ENCODE results near the gene ACOX3.

DNA sequence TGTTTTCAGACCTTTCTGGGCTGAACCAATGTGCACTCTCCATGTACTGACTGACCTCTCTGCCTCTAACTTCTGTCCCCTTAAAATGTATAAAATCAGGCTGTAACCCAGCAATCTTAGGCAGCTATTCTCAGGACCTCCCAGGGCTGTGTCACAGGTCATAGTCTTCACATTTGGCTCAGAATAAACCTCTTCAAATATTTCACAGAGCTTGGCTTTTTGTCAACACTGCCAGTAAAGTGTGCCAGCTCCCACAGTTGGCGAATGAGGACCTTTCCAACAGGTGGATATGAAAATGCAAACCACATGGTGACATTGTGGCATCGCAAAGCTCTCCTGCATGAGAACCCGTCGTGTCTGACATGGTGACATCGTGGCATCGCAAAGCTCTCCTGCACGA lies 76.4 kb downstream of the ACOX3 start:
- TF ChIP-seq HOXA7 (CRISPR knock-in tag; IDR thresholded peaks at IDR 0.05; ENCODE audit: borderline replicate concordance) = no peak
- no peak for TF ChIP-seq ZBTB7A (tag by site-specific recombination; IDR thresholded peaks at IDR 0.05; ENCODE audit: low read depth)
- no peak for TF ChIP-seq ZNF221 (tag by site-specific recombination; IDR thresholded peaks at IDR 0.05; ENCODE audit: borderline replicate concordance)
- TF ChIP-seq ZBTB10 (tag by site-specific recombination; IDR thresholded peaks at IDR 0.05) = no peak
- TF ChIP-seq CTCF (tag by site-specific recombination; IDR thresholded peaks at IDR 0.05) = no peak
- TF ChIP-seq SP2 (tag by site-specific recombination; IDR thresholded peaks at IDR 0.05) = no peak
- no peak for TF ChIP-seq ZSCAN23 (tag by site-specific recombination; IDR thresholded peaks at IDR 0.05)
- no peak for TF ChIP-seq SETDB1 (IDR thresholded peaks at IDR 0.05; ENCODE audit: insufficient read length, low read length)
- TF ChIP-seq KLF1 (tag by site-specific recombination; IDR thresholded peaks at IDR 0.05) = no peak
- no peak for TF ChIP-seq GLIS1 (tag by site-specific recombination; IDR thresholded peaks at IDR 0.05)
- no peak for TF ChIP-seq SP3 (tag by site-specific recombination; IDR thresholded peaks at IDR 0.05)
